Stomach (tissue), 9 donors: Measurements from ENCODE around the gene C12orf50. TPM values are rescaled to one million over a fixed set of nuclear protein-coding genes. Genes with fewer than 3 reads are reported as not detected.
"Not testable (repeated sequence)": the region's sequence is repeated elsewhere in the genome, so short reads cannot be mapped to it uniquely, and the experiment has no call there.

Source experiments
- DNase-seq, 2 donors: peaks; one replicate each; pipeline versions ENCODE4 v3.0.0 to v3.0.0-alpha.2; 2013 to 2019
- H3K27ac ChIP-seq, 5 donors: fragments of 200-600 bp in 4 of 5; sonication (generic) in 4 of 5; one replicate each; pipeline ENCODE4 v1.5.1; 2013 to 2019; ENCODE audit warnings: mild to moderate bottlenecking in 1 of 5, moderate library complexity in 1 of 5
- H3K27me3 ChIP-seq, 3 donors: fragments of 200-600 bp; sonication (generic); one replicate each; pipeline ENCODE4 v1.5.1; 2017 to 2019; ENCODE audit warnings: mixed run types in 1 of 3
- H3K36me3 ChIP-seq, 4 donors: fragments of 200-600 bp; sonication (generic); 1 replicate in 3 of 4; 2 replicates in 1 of 4; pipeline ENCODE4 v1.5.1; 2016 to 2019
- H3K4me1 ChIP-seq, 4 donors: fragments of 200-600 bp; sonication (generic); one replicate each; pipeline ENCODE4 v1.5.1; 2016 to 2019
- H3K4me3 ChIP-seq, 4 donors: fragments of 200-600 bp; sonication (generic) in 3 of 4; one replicate each; pipeline ENCODE4 v1.5.1; 2016 to 2019; ENCODE audit warnings: mild to moderate bottlenecking in 1 of 4
- H3K9me3 ChIP-seq, 4 donors: fragments of 200-600 bp; sonication (generic); one replicate each; pipeline ENCODE4 v1.5.1; 2016 to 2019
- CTCF ChIP-seq, 7 experiments: fragments of 450-650 bp in 4 of 7; fragments of 200-600 bp in 3 of 7; sonication (generic) in 3 of 7; IDR thresholded peaks; one replicate each; pipeline ENCODE4 v1.5.1; 2016 to 2019; ENCODE audit warnings: antibody characterized with exemption in 7 of 7, control low read depth in 2 of 7, mild to moderate bottlenecking in 1 of 7
- EP300 ChIP-seq: sonication (generic); formaldehyde crosslinking; IDR thresholded peaks from one replicate; pipeline ENCODE4 v1.6.1; 2017; ENCODE audit warnings: antibody characterized with exemption
- POLR2A ChIP-seq, 4 donors: fragments of 450-650 bp; IDR thresholded peaks; one replicate each; pipeline ENCODE4 v1.6.1; 2016; ENCODE audit warnings: antibody characterized with exemption in 4 of 4, control low read depth in 2 of 4, mild to moderate bottlenecking in 1 of 4, moderate library complexity in 1 of 4
- POLR2AphosphoS5 ChIP-seq, 3 donors: sonication (generic); formaldehyde crosslinking; IDR thresholded peaks; one replicate each; pipeline ENCODE4 v1.6.1; 2016; ENCODE audit warnings: antibody characterized with exemption in 3 of 3
- WGBS, 5 donors: extraction: QIAGEN DNeasy Blood & Tissue Kit in 3 of 5; methylation state at CpG; one replicate each; pipeline versions ENCODE4 v1.1.5 to v1.1.7; 2013 to 2018; 5-methylcytosine and 5-hydroxymethylcytosine counted together
- intact Hi-C: fragments of 100-400 bp; cut with DNase I; formaldehyde crosslinking; loops from one replicate; pipeline ENCODE4 v1.15.1; 2023; ENCODE audit warnings: low total_unique reads
- polyA plus RNA-seq, 3 donors: library from polyadenylated mRNA; stranded (reverse); fragments of 200-250 nt; gene quantifications; one replicate each; pipeline ENCODE4 v1.2.3, GENCODE V29; 2013
- total RNA-seq, 5 donors: library from RNA; depleted of rRNA; stranded (reverse); fragments of >200 nt; gene quantifications; one replicate each; pipeline versions ENCODE4 v1.1.0 to v1.2.3, GENCODE V29; 2014 to 2016
- donor health status: healthy with polysubstance abuse.
- donor health status: Bipolar disorder and iron deficiency.
- donor health status: healthy.

Gene C12orf50
- total and polyA plus RNA-seq, 8 donors, result not detected

- Histone ChIP-seq H3K9me3 (no peaks in the 10 kb centered on the region), H3K4me1 (peaks cover 13 to 55% (median 31%) of the 10 kb centered on the region in 4 donors), H3K36me3 (no peaks in the 10 kb centered on the region), H3K27me3 (no peaks in the 10 kb centered on the region), H3K4me3 (peak overlapping the region; percentile 67 to 87 (median 74)), H3K27ac (peak overlapping the region; percentile 80 to 89 (median 84))
- DNase-seq, result peak; percentile 87 to 97
- TF ChIP-seq POLR2AphosphoS5 (IDR thresholded peaks at IDR 0.05) (peak; percentile 80 to 96 (median 94)), POLR2A (IDR thresholded peaks at IDR 0.05) (peak in 2 of 4 donors; percentile 32 to 79), CTCF (IDR thresholded peaks at IDR 0.05) (no peak), EP300 (no peak)
- 0 to 1% (median 0%) methylated on average over 27 to 54 of the region's 54 CpGs for WGBS, 5 donors
- intact Hi-C loops, result no loop called here
These were observed 6.2 kb upstream of the C12orf50 start for GRCh38 chr12:88035271-88035906.

- intact Hi-C loops, H3K27ac ChIP-seq, H3K27me3 ChIP-seq, H3K4me3 ChIP-seq, H3K9me3 ChIP-seq, DNase-seq, H3K36me3 ChIP-seq: not testable (repeated sequence)
- peaks cover 2 to 15% (median 8%) of the 10 kb centered on the region in 4 donors for H3K4me1 ChIP-seq
- 73 to 97% (median 87%) methylated on average over 3 of the region's 3 CpGs for WGBS, 5 donors
These were observed 2.0 kb upstream of the C12orf50 start for GRCh38 chr12:88031161-88031560.

GRCh38 chr12:88026196-88026595 is 3.0 kb downstream of the C12orf50 start:
- intact Hi-C loops, result no loop called here
- Histone ChIP-seq H3K36me3 (no peaks in the 10 kb centered on the region), H3K4me3 (no peak overlapping the region), H3K27me3 (no peaks in the 10 kb centered on the region), H3K4me1 (no peaks in the 10 kb centered on the region), H3K27ac (no peak overlapping the region), H3K9me3 (no peaks in the 10 kb centered on the region)
- TF ChIP-seq CTCF (IDR thresholded peaks at IDR 0.05) (no peak), POLR2A (IDR thresholded peaks at IDR 0.05) (no peak), POLR2AphosphoS5 (IDR thresholded peaks at IDR 0.05) (no peak)
- DNase-seq, result no peak
- WGBS, 5 donors, result 73 to 88% (median 82%) methylated on average over 1 of the region's 1 CpG

- TF ChIP-seq CTCF (IDR thresholded peaks at IDR 0.05), result no peak
- no peak for TF ChIP-seq POLR2A (IDR thresholded peaks at IDR 0.05)
- no peak for TF ChIP-seq POLR2AphosphoS5 (IDR thresholded peaks at IDR 0.05)
- no peak for TF ChIP-seq EP300
- DNase-seq, result no peak
- Histone ChIP-seq H3K9me3 (peaks cover 0 to 20% (median 9%) of the 10 kb centered on the region in 4 donors), H3K27me3 (no peaks in the 10 kb centered on the region), H3K36me3 (no peaks in the 10 kb centered on the region), H3K4me1 (no peaks in the 10 kb centered on the region), H3K4me3 (no peak overlapping the region), H3K27ac (no peak overlapping the region)
- WGBS, 5 donors, result 69 to 76% (median 74%) methylated on average over 2 to 3 of the region's 3 CpGs
- intact Hi-C loops, result no loop called here
These were observed 11.2 kb downstream of the C12orf50 start for GRCh38 chr12:88017964-88018363.

GRCh38 chr12:88015825-88016224 is 13.4 kb downstream of the C12orf50 start:
- H3K36me3 ChIP-seq, result no peaks in the 10 kb centered on the region
- H3K4me1 ChIP-seq, result no peaks in the 10 kb centered on the region
- WGBS, 5 donors, result 6 to 33% (median 20%) methylated on average over 1 of the region's 1 CpG
- no peak for DNase-seq
- intact Hi-C loops, result no loop called here
- H3K4me3 ChIP-seq, result no peak overlapping the region
- TF ChIP-seq POLR2AphosphoS5 (IDR thresholded peaks at IDR 0.05) (no peak), EP300 (no peak), CTCF (IDR thresholded peaks at IDR 0.05) (no peak), POLR2A (IDR thresholded peaks at IDR 0.05) (no peak)
- H3K9me3 ChIP-seq, result peaks cover 0 to 20% (median 9%) of the 10 kb centered on the region in 4 donors
- H3K27ac ChIP-seq, result no peak overlapping the region
- no peaks in the 10 kb centered on the region for H3K27me3 ChIP-seq
